ENCODE results near the gene TLR10.

TLR10 gene

DNA sequence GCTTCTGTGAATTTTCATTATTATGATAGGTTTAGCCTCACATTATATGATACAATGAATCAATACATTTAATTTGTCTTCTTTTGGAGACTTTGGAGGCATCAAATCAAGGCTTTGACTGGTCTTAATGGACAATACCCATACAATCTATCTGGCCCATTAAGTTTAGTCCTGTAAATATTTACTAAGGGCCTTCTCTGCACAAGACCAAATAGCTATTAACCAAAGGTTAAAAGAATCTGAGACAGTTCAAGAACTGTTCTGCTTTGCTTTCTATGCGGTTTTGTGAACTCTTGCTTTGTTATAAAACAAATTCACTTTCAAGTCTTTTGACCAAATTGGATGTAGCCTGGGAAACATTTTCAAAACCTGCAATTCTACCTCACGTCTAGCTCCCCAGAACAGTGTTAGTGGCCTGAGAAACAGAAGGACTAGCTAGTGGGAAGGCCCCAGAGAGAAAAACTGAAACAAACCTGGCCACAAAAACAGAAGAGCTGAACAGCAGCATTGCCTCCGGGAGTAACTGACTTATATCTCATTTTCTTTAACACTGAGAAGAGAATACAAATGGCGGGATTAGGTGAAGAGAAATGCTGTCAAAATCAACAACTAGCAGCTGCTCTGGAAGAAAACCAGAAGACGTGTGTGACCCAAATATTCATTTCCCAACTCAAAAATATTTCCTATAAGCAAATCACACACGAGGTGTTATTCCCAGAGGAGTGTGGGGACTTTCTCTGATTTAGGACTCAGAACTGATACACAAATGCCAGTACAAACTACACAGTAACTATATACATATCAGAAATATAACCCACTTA is 21.3 kb upstream of the TLR10 start:
- DNase-seq (ENCODE audit: extremely low spot score), result peak; percentile 57
- CTCF ChIA-PET, result interaction anchor here (0.8 to 16.4 kb wide), 25 partner anchors 9 to 714 kb away, joined by 3 to 256 read pairs (median 7); partner anchors contain the start of gene TLR10
- POLR2A ChIA-PET, result interaction anchor here (0.8 to 3.3 kb wide), 11 partner anchors 9 to 672 kb away, joined by 3 to 14 read pairs (median 4); partner anchors contain the start of gene TLR10
- TF ChIP-seq, protein P1, sequence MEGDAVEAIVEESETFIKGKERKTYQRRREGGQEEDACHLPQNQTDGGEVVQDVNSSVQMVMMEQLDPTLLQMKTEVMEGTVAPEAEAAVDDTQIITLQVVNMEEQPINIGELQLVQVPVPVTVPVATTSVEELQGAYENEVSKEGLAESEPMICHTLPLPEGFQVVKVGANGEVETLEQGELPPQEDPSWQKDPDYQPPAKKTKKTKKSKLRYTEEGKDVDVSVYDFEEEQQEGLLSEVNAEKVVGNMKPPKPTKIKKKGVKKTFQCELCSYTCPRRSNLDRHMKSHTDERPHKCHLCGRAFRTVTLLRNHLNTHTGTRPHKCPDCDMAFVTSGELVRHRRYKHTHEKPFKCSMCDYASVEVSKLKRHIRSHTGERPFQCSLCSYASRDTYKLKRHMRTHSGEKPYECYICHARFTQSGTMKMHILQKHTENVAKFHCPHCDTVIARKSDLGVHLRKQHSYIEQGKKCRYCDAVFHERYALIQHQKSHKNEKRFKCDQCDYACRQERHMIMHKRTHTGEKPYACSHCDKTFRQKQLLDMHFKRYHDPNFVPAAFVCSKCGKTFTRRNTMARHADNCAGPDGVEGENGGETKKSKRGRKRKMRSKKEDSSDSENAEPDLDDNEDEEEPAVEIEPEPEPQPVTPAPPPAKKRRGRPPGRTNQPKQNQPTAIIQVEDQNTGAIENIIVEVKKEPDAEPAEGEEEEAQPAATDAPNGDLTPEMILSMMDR (IDR thresholded peaks at IDR 0.05; ENCODE audit: control extremely low read depth, extremely low read depth, low read depth, missing control alignments), result no peak

GRCh38 chr4:38802561-38803355 is 20.0 kb upstream of the TLR10 start:
- TF ChIP-seq, protein P1 (IDR thresholded peaks at IDR 0.05; ENCODE audit: control extremely low read depth, extremely low read depth, low read depth, missing control alignments), result no peak
- POLR2A ChIA-PET, result interaction anchor here (0.5 to 3.3 kb wide), 6 partner anchors 12 to 68 kb away, joined by 3 to 14 read pairs (median 4); partner anchors contain the start of gene TLR10

DNA sequence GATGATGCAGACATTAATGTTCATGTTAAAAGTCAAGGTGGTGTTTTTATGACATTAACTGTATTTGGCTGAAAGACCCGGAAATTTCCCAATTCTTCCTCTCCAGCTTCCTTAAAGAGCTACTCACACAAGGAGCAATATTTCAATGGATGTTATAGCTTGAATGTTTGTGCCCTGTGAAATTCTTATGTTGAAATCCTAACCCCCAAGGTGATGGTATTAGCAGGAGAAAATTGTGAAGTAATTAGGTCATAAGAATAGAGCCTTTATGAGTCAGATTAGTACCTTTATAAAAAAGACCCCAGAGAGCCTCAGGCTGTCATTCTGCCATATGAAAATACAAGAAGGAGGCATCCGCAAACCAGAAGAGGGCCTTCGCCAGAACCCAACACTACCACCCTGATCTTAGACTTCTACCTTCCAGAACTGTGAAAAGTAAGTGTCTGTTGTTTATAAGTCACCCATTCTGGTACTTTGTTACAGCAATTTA is 18.2 kb upstream of the TLR10 start:
- CTCF ChIA-PET, result interaction anchor here (1.4 to 16.4 kb wide), 6 partner anchors 8 to 60 kb away, joined by 4 to 256 read pairs (median 30); partner anchors contain the start of gene TLR10

More at GRCh38 chr4:38802561-38803355, 20.0 kb upstream of the TLR10 start:
- CTCF ChIA-PET, result interaction anchor here (1.2 to 16.4 kb wide), 12 partner anchors 8 to 623 kb away, joined by 4 to 256 read pairs (median 18); partner anchors contain the start of gene TLR10
- DNase-seq (ENCODE audit: extremely low spot score), result no peak

DNA sequence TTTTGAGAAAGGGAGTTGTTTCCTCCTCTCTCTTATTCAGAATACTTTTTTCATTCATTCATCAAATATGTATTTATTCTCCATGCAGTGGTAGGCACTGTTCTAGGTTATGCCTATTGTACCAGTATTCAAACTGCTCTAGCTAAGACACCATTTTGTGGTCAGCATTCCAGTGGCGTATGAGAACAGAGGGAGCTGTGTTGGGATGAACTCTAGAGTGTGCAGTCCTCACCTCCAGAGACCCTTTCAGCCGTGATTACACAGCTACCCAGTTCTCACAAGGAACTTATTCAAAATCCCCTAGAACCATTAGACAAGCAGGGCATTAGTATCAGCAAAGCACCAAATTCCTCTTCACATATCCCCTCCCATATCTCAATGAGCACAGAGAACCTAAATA is 17.6 kb upstream of the TLR10 start:
- TF ChIP-seq, protein P1 (IDR thresholded peaks at IDR 0.05; ENCODE audit: control extremely low read depth, extremely low read depth, low read depth, missing control alignments), result no peak
- POLR2A ChIA-PET, result interaction anchor here (0.6 to 2.7 kb wide), 3 partner anchors 18 to 1841 kb away, joined by 4 to 10 read pairs (median 4); partner anchors contain the start of gene TLR10
- no peak for DNase-seq (ENCODE audit: extremely low spot score)
- CTCF ChIA-PET, result interaction anchor here (1.4 to 16.4 kb wide), 5 partner anchors 10 to 61 kb away, joined by 4 to 256 read pairs (median 50); partner anchors contain the start of gene TLR10

More for the DNA sequence above, 18.2 kb upstream of the TLR10 start:
- POLR2A ChIA-PET, result interaction anchor here (2.7 kb wide), 1 partner anchor 18 kb away, joined by 10 read pairs; the partner anchor contains the start of gene TLR10
- TF ChIP-seq, protein P1 (IDR thresholded peaks at IDR 0.05; ENCODE audit: control extremely low read depth, extremely low read depth, low read depth, missing control alignments), result no peak
- no peak for DNase-seq (ENCODE audit: extremely low spot score)

GRCh38 chr4:38795087-38795486 is 12.3 kb upstream of the TLR10 start:
- TF ChIP-seq, protein P1 (IDR thresholded peaks at IDR 0.05; ENCODE audit: control extremely low read depth, extremely low read depth, low read depth, missing control alignments), result no peak
- ChIA-PET CTCF (interaction anchor here (1.1 to 16.4 kb wide), 6 partner anchors 10 to 61 kb away, joined by 3 to 256 read pairs (median 9); partner anchors contain the start of genes TLR1 and TLR10), POLR2A (interaction anchor here (0.8 kb wide), 1 partner anchor 9 kb away, joined by 3 read pairs; the partner anchor contains the start of gene TLR1)
- no peak for DNase-seq (ENCODE audit: extremely low spot score)

Data from GM10248 (cell line).